HG03378 (cell line): ENCODE measurements around the gene INTS15.
"Not testable (repeated sequence)": the region's sequence is repeated elsewhere in the genome, so short reads cannot be mapped to it uniquely, and the experiment has no call there.

ENCODE experiments used
- ATAC-seq: cut with Tn5 transposase; IDR thresholded peaks from one replicate; pipeline ENCODE4 v1.9.1; 2021; ENCODE audit warnings: mild to moderate bottlenecking, moderate library complexity; ENCODE audit not compliant: unreplicated experiment

INTS15 gene

DNA sequence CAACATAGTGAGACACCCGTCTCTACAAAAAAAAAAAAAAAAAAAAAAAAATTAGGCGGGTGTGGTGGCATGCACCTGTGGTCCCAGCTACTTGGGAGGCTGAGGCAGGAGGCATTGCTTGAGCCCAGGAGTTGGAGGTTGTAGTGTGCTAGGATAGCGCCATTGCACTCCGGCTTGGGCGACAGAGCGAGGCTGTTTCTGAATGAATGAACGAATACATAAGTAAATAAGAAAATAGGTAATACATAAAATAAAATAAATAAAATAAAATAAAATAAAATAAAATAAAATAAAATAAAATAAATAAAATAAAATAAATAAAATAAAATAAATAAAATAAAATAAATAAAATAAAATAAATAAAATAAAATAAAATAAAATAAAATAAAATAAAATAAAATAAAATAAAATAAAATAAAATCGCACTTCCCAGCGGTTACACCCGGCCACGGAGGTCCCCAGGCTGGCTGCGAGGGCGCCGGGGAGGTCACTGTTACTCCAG, 12.9 kb upstream of the INTS15 start:
- not testable (repeated sequence) for ATAC-seq

DNA sequence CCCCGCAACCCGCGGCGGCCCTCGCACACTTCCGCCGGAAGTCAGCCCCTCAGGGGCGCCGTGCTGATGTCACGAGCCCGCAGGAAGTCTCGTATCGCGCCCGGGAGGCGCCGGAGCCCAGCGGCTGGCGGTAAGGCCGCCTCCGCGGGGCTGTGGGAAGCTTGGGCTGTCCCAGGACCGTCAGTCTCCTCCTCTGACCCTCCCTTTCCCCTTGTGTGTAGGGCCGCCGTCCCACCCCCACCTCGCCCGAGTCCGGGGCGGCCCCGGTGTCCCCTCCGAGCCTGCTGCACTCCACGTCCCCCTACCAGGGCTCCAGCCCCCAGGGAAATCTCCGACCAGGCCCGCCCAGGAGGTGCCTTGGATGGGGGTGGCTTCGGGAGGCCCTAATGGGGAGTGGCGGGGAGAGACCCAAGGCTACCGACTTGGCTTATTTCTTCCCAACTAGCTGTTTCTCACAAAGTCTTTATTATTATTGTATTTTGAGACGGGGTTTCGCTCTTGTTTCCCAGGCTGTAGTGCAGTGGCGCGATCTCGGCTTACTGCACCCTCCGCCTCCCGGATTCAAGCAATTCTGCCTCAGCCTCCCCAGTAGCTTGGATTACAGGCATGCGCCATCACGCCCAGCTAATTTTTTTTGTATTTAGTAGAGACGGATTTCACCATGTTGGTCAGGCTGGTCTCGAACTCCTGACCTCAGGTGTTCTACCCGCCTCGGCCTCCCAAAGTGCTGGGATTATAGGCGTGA, 12.3 kb upstream of the INTS15 start, which contains the start of gene ZDHHC4:
Gene ZDHHC4 (plus strand): TSS at position 86 of the 745 bp plus-strand sequence. CDS start 3,108 bp downstream, outside the sequence.
- ATAC-seq: peak; percentile 88

DNA sequence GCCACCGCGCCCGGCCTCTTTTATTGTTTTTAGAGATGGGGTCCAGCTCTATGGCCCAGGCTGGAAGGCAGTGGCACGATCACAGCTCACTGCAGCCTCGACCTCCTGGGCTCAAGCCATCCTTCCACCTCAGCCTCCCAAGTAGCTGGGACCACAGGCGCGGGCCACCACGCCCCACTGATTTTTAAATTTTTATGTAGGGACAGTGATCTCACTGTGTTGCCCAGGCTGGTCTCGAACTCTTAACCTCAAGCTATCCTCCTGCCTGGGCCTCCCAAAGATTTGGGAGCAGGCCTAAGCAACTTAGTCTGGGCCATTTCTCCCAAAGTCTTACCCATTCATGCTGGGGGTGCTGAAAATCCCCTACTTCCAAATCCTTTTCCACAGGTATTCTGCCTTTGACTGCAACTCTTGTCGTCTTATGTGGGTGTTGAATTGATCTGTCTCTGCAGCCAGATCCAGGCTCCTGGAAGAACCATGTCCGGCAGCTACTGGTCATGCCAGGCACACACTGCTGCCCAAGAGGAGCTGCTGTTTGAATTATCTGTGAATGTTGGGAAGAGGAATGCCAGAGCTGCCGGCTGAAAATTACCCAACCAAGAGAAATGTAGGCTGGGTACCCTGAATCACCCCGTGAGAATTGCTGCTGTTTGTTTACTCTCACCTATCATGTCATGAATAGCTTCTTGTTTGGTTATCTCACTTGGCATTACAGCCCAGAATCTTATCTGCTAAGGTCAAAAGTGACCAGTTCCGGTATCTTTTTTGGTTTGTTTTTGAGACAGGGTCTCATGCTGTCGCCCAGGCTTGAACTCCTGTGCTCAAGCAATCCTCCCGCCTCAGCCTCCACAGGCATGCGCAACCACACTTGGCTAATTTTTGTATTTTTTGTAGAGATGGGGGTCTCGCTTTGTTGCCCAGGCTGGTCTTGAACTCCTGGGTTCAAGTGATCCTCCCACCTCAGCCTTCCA, 11.4 kb upstream of the INTS15 start:
- no peak for ATAC-seq

DNA sequence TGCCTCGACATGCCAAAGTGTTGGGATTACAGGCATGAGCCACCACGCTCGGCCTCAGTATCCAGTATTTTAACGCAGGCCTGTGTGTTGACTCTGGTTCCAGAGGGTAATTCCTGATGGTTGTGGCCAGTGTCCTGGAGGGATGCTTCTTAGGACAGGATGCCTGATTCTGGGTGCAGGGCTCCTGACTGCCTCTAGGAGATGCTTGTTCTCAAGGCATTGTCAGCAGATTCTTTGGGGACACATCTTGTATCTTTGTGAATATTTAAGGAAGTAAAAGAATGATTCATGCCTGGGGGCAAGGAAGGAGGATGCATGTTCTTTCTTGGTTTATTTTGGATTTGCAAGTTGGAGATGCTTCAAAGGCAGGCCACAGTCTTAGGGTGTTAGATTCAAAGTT, 10.4 kb upstream of the INTS15 start:
- ATAC-seq: no peak

DNA sequence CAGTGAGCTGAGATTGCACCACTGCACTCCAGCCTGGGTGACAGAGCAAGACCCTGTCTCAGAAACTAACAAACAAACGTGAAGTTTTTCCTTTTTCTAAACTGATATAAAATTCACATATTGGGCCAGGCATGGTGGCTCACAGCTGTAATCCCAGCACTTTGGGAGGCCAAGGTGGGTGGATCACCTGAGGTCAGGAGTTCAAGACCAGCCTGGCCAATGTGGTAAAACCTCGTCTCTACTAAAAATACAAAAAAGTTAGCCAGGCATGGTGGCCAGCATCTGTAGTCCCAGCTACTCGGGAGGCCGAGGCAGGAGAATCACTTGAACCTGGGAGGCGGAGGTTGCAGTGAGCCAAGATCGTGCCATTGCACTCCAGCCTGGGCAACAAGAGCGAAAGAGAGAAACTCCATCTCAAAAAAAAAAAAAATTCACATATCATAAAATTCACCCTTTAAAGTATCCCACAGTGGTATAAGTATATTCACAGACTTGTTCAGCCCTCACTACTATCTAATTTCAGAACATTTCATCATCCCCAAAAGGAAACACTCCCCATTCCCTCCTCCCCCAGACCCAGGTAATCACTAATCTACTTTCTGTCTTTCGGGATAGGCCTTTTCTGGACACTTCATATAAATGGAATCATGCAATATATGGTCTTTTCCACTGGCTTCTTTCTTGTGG, 3.9 kb upstream of the INTS15 start:
- not testable (repeated sequence) for ATAC-seq

DNA sequence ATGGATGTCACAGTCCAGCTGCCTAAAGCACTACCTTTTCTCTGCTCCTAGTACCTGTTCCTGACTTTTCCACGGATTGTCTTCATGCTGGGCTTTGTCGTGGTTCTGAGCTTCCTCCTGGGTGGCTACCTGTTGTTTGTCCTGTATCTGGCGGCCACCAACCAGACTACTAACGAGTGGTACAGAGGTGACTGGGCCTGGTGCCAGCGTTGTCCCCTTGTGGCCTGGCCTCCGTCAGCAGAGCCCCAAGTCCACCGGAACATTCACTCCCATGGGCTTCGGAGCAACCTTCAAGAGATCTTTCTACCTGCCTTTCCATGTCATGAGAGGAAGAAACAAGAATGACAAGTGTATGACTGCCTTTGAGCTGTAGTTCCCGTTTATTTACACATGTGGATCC, 1.3 kb upstream of the INTS15 start:
- no peak for ATAC-seq

DNA sequence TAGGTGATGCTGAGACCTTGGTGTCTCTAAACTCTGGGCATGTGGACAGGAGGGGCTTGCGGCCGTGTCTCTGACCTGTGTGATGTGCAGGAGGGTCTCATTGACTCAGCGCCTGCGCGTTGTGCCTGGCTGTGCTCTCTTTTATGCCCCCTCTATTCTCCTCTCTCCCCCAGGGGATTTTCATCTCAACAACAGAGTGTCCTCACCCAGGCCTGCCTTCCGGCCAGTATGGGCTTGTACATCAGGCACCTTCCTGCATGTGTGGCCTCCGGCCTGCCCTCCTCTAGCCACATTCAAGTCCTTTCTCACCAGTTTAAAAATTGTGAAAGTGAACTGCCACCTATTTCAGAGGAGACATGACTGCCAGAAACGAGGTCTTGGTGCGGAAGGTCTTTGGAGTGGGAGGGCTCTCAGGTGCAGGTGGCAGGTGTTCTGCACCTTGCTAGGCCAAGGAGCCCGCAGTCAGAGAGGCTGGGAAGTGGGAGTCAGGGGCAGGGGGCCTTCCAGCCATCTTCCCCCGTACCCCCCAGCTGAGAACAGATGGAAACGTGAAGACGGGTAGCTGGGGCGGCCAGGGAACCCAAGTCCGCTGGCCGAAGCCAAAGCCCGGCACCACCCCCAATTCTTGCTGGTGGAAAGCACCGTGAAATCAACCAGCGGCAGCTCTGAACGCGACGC, 531 bp upstream of the INTS15 start:
- ATAC-seq: no peak

DNA sequence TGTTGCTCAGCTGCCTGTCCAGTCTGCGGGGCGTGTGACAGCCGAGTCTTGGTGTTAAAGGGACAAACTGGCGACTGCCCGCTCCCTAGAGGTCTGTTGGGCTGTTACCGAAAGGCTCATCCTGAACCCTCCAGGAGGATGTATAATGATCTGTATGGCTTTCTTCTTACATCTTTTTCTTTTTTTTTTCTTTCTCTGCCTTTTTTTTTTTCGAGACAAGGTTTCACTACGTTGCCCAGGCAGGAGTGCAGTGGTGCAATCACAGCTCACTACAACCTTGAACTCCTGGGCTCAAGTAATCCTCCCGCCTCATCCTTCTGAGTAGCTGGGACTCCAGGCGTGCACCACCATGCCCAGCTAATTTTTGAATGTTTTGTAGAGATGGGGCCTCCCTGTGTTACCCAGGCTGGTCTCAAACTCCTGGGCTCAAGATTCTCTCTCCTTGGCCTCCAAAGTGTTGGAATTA, 857 bp downstream of the INTS15 start:
- ATAC-seq: peak; percentile 37

DNA sequence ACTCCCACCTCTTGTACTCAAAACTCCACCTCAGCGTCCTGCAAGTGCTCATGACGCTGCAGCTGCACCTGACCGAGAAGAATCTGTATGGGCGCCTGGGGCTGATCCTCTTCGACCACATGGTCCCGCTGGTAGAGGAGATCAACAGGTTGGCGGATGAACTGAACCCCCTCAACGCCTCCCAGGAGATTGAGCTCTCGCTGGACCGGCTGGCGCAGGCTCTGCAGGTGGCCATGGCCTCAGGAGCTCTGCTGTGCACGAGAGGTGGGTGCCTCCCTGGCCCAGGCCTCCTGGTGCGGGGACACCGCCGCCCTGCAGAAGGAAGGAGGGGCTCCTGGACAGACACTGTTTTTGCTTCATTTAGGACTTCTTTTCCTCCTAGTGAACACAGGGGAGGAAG, 10.3 kb downstream of the INTS15 start:
- no peak for ATAC-seq

DNA sequence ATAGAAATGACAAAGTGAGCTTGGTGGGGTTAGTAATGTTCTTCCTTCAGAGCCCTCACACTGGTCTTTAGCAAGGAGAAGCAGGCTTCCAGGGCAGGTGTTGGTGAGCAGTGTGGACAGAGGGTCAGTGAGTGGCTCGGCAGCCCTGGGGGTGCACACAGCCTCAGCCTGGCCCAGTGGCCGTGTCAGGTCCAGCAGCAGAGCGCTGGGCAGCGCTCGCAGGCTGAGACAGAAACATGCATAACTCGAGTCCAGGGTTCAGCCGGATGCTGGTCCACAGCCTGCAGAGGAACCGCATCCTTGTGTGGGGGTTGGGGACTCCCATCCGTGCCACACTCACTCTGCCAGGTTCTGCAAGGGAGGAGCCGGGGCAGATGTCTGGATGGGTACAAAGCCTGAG, 14.6 kb downstream of the INTS15 start:
- ATAC-seq: no peak

DNA sequence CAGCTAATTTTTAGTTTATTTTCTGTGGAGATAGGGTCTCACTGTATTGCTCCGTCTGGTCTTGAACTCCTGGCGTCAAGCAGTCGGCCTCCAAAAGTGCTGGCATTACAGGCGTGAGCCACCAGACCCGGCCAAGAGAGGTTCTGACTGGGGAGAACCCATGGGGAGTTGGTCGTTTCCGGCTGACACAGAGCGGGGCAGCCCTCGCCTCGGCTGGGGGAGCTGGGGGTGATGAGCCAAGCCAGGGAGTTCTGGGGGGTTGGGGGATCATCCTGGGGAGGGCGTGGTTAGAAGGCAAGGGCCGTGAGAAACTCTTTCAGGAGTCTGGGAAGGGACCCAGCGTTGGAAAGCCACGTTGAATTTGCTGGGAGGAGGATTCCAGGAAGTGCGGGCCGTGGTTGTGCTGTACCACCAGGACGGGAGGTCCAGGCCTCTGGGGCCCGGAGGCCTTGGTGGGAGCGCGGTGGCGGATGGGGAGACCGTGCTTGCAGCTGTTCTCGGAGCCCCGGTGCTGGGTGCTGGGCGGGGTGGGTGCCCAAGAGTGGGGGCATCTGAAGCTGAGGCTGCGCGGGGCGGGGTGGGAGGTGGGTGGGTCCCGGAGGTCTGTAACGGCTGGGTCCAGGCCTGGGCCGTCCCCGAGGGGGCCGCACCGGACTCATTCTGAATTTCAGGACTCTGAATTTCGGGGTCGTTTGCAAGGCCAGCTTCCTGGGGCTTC, 17.2 kb downstream of the INTS15 start:
- ATAC-seq: no peak

DNA sequence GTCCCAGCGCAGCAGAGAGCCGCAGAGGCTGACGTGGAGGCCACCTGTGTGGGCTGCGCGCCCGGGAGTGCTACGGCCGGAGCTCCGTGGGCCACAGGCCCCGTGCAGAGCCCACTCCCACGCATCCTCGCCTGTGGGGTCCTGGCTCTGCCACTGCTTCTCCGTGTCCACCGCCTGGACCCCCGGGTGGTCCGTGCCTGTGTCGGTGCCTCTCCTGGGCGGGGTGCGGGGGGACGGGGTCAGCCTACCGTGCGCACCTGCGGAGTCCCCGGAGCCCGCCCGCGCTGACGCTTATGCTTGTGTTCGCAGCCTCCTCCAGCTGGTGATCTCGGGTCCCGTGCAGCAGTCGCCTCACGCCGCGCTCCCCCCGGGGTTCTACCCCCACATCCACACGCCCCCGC, 17.8 kb downstream of the INTS15 start:
- ATAC-seq: no peak

DNA sequence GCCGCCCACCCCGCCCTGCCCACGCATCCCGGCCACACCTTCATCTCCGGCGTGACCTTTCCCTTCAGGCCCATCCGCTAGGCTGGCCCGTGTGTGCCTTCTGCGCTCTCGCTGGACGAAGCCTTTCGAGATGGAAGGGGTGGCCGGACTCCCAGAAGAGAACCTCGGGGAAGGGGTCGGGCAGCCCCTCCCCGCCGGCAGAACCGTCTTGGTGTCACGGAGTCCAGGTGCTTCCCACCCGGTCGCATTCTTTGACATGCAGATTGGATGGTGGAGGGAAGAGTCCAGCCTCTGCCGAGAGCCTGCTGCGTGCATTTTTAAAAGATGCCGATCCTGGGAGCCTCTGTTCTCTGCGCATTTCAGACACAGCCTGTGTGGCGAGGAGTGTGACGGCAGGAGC, 18.3 kb downstream of the INTS15 start:
- no peak for ATAC-seq

DNA sequence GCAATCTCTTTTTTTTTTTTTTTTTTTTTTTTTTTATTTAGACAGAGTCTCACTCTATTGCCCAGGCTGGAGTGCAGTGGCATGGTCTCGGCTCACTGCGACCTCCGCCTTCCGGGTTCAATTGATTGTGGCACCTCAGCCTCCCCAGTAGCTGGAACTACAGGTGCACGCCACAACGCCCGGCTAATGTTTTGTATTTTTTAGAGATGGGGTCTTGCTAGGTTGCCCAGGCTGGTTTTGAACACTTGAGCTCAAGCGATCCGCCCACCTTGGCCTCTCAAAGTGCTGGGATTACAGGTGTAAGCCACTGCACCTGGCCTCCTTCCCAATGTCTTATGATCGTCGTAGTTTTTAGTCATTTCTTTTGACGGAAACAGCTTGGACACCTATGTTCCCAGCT, 19.0 kb downstream of the INTS15 start:
- no peak for ATAC-seq

DNA sequence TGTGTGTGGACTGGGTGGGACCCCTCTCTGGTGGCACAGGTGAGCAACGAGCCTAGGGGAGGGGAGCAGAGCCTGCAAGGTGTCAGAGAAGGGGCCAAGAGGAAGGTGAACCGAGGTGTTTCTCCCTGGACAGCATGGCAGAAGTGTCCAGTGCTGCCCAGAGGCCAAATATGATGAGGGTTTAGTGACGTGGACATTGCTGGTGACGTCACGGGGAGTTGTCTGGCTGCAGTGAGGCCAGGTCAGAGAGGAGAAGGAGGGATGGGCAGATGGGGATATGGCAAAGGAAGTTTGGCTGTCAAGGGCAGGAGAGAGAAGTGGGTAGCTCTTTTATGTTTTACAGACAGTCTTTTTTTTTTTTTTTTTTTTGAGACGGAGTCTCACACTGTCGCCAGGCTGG, 23.0 kb downstream of the INTS15 start:
- no peak for ATAC-seq

DNA sequence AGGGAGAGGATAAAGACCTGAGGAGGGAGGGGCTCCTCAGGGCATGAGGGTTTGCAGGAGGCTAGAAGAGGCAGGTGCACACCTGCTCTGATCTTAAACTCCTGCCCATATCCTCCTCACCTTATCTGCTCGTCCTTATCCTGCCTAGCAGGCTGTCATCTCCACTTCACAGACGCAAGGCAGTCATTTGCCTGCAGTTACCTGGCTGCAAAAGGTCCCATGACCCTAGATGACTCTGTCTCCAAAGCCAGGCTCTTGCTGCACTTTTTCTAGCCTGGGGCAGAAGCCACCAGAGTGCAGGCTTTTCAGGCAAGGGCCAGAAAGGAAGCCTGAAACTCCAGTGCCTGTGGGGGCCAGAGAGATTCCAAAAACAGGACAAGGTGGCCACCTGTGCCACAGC, 23.9 kb downstream of the INTS15 start:
- no peak for ATAC-seq

DNA sequence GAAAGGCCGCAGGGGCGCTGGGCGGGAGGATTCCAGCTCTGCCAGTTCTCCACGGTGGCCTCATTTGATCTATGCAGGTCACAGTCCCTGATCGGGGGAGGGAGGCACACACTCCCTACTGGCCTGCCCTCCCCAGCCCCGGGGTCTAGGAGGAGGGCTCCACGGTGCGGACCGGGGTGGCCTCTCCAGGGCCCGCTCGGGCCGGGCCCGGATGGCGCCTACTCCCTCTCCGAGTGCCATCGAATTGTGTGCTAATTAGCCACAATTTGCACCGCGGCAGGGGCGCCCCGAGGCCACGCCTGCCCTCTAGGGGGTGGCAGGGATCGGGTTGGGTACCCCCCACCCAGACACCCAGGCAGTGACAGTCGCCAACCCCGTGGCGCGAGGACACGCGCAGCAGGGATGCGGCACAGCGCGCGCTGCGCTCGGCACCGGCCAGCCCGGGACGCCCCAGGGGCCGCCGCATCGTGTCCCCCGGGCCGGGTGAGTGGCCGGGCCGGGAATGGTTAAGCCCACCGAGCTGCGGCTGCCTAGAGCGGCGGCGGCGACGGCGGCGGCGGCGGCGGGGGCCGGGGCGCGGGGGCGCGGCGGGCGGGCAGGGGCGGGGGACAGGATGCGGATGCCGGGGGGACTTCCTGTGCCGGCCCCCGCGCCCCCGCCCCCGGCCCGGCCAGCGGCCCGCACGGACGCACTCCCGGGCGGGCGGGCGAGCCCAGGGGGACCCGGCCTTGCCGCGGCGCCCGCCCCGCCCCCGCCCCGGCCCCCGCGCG, 25.3 kb downstream of the INTS15 start, which contains the start of gene ZNF853:
Gene ZNF853 (plus strand): TSS at position 658 of the 770 bp plus-strand sequence. CDS start 565 bp downstream, outside the sequence.
- no peak for ATAC-seq

DNA sequence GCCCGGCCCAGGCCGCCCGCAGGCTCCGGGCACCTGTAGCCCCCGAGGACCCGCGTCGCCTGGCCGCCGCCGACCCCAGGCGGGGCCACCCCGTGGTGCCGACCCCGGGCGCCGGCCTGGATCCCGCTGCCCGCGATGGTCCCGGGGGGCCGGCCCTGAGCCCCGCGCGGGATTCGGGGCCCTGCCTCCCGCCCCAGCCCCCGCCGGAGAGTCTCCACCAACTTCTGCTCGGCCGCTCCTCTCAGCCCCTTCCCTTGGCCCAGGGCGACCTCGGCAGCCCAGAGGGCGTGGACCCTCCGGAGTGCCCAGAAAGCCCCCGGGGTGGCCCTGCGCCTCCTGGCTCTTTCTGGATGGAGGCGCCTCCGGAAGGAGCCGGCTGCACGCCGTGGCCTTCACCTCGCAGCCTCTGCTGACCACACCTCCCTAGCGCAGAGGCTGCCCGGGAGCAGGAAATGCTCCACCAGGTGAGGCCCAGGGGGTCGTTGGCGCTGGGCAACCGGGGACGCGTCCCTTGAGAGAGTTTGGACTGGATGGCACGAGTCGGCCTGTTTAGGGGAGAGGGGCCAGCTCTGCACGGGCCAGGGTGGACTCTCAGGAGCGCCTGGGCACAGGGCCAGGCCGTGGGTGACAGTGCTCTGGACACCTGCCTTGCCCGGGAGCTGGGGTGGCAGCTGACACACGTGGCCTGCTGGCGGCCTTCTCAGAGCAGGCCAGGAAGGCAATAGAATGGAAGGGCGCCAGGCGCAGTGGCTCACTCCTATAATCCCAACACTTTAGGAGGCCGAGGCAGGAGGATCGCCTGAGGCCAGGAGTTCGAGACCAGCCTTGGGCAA, 26.1 kb downstream of the INTS15 start:
- no peak for ATAC-seq
